Measurements from ENCODE around the gene GPC5. TPM values are rescaled to one million over a fixed set of nuclear protein-coding genes. Genes with fewer than 3 reads are reported as not detected.

Gene GPC5
- total and polyA plus RNA-seq, 2 experiments from 2014 or later: 0.32 TPM; not detected in 1

DNA sequence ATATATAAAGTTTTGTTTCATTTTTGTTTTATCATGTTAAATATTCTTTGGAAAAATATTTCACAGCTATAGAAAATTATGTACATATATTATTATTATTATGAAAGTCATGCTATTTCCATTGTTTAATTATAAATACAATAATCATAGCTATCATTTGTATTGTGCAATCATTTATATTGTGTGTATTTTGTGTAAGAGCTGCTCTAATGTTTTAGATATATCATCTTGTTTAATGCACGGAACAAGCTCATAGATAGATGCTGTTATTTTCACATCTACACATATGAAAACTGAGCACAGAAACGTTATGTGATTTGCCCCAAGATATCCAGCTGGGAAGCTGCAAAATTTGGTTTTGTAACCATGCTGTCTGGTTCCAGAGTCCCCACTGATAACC lies 111.6 kb downstream of the GPC5 start:
- TF ChIP-seq EZH2 (IDR thresholded peaks at IDR 0.05; ENCODE audit: insufficient read depth, poor library complexity, severe bottlenecking) (no peak), EZH2phosphoT487 (IDR thresholded peaks at IDR 0.05; ENCODE audit: insufficient read depth, low read depth) (no peak)
- no peaks in the 10 kb centered on the region for H3K36me3 ChIP-seq (ENCODE audit: low read depth)
- no peaks in the 10 kb centered on the region for H4K20me1 ChIP-seq (ENCODE audit: insufficient read depth)
- H3K9me3 ChIP-seq (ENCODE audit: low read depth): no peaks in the 10 kb centered on the region
- no peak overlapping the region for H3K27ac ChIP-seq
- no peaks in the 10 kb centered on the region for H3K4me1 ChIP-seq (ENCODE audit: insufficient read depth)
- no peaks in the 10 kb centered on the region for H3F3A ChIP-seq (ENCODE audit: insufficient read depth)
- no peak overlapping the region for H3K4me3 ChIP-seq
- no peak overlapping the region for H3K4me2 ChIP-seq (ENCODE audit: unreplicated experiment)
- in situ Hi-C loops (cut with MboI): no loop called here
- H3K27me3 ChIP-seq (replicated peaks; ENCODE audit: insufficient read depth): no peaks in the 10 kb centered on the region
- H2AFZ ChIP-seq: no peak overlapping the region
- H3K9me2 ChIP-seq (ENCODE audit: insufficient read depth): no peaks in the 10 kb centered on the region
- no peaks in the 10 kb centered on the region for H3K79me2 ChIP-seq (ENCODE audit: insufficient read depth)
- H3K9ac ChIP-seq: no peak overlapping the region
- WGBS, 2 experiments (ENCODE audit: low coverage in 1 of 2, low lambda C conversion rate in 2 of 2, missing lambda C conversion rate in 2 of 2): 9 to 18% methylated on average over 2 of the region's 2 CpGs
- DNase-seq: no peak

DNA sequence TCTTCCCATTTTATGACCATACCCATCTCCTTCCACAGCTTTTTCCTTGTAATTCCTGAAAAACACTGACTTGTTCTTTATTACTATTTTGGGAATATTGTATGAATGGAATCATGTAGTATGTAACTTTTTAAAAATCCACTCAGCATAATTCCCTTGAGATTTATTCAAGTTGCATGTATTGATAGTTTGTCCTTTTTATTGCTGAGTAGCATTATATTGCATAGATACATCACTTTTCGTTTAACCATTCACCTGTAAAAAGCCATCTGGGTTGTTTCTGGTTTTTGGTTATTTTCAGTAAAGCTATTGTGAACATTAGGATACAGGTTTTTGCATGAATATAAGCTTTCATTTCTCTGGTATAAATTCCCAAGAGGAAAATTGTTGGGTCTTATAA lies 115.4 kb downstream of the GPC5 start:
- Histone ChIP-seq H3K9me3 (ENCODE audit: low read depth) (no peaks in the 10 kb centered on the region), H3F3A (ENCODE audit: insufficient read depth) (no peaks in the 10 kb centered on the region), H3K4me2 (ENCODE audit: unreplicated experiment) (no peak overlapping the region), H3K4me1 (ENCODE audit: insufficient read depth) (no peaks in the 10 kb centered on the region), H3K79me2 (ENCODE audit: insufficient read depth) (no peaks in the 10 kb centered on the region), H4K20me1 (ENCODE audit: insufficient read depth) (no peaks in the 10 kb centered on the region), H3K4me3 (no peak overlapping the region), H3K27me3 (replicated peaks; ENCODE audit: insufficient read depth) (no peaks in the 10 kb centered on the region), H3K27ac (no peak overlapping the region), H2AFZ (no peak overlapping the region), H3K9me2 (ENCODE audit: insufficient read depth) (no peaks in the 10 kb centered on the region), H3K9ac (no peak overlapping the region), H3K36me3 (ENCODE audit: low read depth) (no peaks in the 10 kb centered on the region)
- 0 to 3% methylated on average over 1 of the region's 1 CpG for WGBS, 2 experiments (ENCODE audit: low coverage in 1 of 2, low lambda C conversion rate in 2 of 2, missing lambda C conversion rate in 2 of 2)
- no peak for DNase-seq
- in situ Hi-C loops (cut with MboI): no loop called here
- no peak for TF ChIP-seq EZH2phosphoT487 (IDR thresholded peaks at IDR 0.05; ENCODE audit: insufficient read depth, low read depth)
- TF ChIP-seq EZH2 (IDR thresholded peaks at IDR 0.05; ENCODE audit: insufficient read depth, poor library complexity, severe bottlenecking): no peak

DNA sequence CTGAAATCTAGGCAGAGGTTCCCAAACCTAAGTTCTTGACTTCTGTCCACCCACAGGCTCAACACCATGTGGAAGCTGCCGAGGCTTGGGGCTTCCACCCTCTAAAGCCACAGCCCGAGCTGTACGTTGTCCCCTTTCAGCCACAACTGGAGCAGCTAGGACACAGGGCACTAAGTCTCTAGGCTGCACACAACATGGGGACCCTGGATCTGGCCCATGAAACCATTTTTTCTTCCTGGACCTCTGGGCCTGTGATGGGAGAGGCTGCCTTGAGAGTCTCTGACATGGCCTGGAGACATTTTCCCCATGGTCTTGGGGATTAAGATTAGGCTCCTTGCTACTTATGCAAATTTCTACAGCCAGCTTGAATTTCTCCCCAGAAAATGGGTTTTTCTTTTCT lies 118.4 kb downstream of the GPC5 start:
- 7 to 22% methylated on average over 3 of the region's 3 CpGs for WGBS, 2 experiments (ENCODE audit: low coverage in 1 of 2, low lambda C conversion rate in 2 of 2, missing lambda C conversion rate in 2 of 2)

GRCh38 chr13:91520952-91521351 lies 122.5 kb downstream of the GPC5 start:
- H3K79me2 ChIP-seq (ENCODE audit: insufficient read depth): no peaks in the 10 kb centered on the region
- no peaks in the 10 kb centered on the region for H3K36me3 ChIP-seq (ENCODE audit: low read depth)
- no peak overlapping the region for H3K27ac ChIP-seq
- in situ Hi-C loops (cut with MboI): no loop called here
- H3K9me3 ChIP-seq (ENCODE audit: low read depth): no peaks in the 10 kb centered on the region
- H3K9ac ChIP-seq: no peak overlapping the region
- no peaks in the 10 kb centered on the region for H3F3A ChIP-seq (ENCODE audit: insufficient read depth)
- H3K4me3 ChIP-seq: no peak overlapping the region
- H3K9me2 ChIP-seq (ENCODE audit: insufficient read depth): no peaks in the 10 kb centered on the region
- no peaks in the 10 kb centered on the region for H3K27me3 ChIP-seq (replicated peaks; ENCODE audit: insufficient read depth)
- no peaks in the 10 kb centered on the region for H4K20me1 ChIP-seq (ENCODE audit: insufficient read depth)
- H2AFZ ChIP-seq: no peak overlapping the region
- H3K4me2 ChIP-seq (ENCODE audit: unreplicated experiment): no peak overlapping the region
- no peaks in the 10 kb centered on the region for H3K4me1 ChIP-seq (ENCODE audit: insufficient read depth)
- no peak for DNase-seq
- TF ChIP-seq EZH2phosphoT487 (IDR thresholded peaks at IDR 0.05; ENCODE audit: insufficient read depth, low read depth): no peak

More for the DNA sequence above, 118.4 kb downstream of the GPC5 start:
- DNase-seq: no peak
- Histone ChIP-seq H3K4me2 (ENCODE audit: unreplicated experiment) (no peak overlapping the region), H4K20me1 (ENCODE audit: insufficient read depth) (no peaks in the 10 kb centered on the region), H3K9me3 (ENCODE audit: low read depth) (no peaks in the 10 kb centered on the region), H3K36me3 (ENCODE audit: low read depth) (no peaks in the 10 kb centered on the region), H3F3A (ENCODE audit: insufficient read depth) (no peaks in the 10 kb centered on the region), H3K9me2 (ENCODE audit: insufficient read depth) (no peaks in the 10 kb centered on the region), H3K27ac (no peak overlapping the region), H3K27me3 (replicated peaks; ENCODE audit: insufficient read depth) (no peaks in the 10 kb centered on the region), H3K4me3 (no peak overlapping the region), H2AFZ (no peak overlapping the region), H3K79me2 (ENCODE audit: insufficient read depth) (no peaks in the 10 kb centered on the region), H3K4me1 (ENCODE audit: insufficient read depth) (no peaks in the 10 kb centered on the region), H3K9ac (no peak overlapping the region)
- TF ChIP-seq EZH2 (IDR thresholded peaks at IDR 0.05; ENCODE audit: insufficient read depth, poor library complexity, severe bottlenecking): no peak
- no peak for TF ChIP-seq EZH2phosphoT487 (IDR thresholded peaks at IDR 0.05; ENCODE audit: insufficient read depth, low read depth)
- in situ Hi-C loops (cut with MboI): no loop called here

DNA sequence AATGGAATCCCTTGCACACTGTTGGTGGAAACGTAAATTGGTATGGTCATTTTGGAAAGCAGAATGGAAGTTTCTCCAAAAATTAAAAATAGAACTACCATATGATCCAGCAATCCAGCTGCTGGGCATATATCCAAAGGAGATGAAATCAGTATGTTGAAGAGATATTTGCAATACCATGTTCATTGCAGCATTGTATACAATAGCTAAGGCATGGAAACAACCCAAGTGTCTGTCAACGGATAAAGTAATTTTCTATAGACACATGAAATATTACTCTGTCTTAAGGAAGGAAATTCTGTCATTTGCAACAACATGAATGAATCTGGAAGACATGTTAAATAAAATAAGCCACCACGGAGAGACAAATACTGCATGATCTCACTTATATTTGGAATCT lies 124.7 kb downstream of the GPC5 start:
- WGBS, 2 experiments (ENCODE audit: low coverage in 1 of 2, low lambda C conversion rate in 2 of 2, missing lambda C conversion rate in 2 of 2): 2% methylated on average over 3 of the region's 3 CpGs
- H3K4me2 ChIP-seq (ENCODE audit: unreplicated experiment): no peak overlapping the region
- no peaks in the 10 kb centered on the region for H3K4me1 ChIP-seq (ENCODE audit: insufficient read depth)
- H3K36me3 ChIP-seq (ENCODE audit: low read depth): no peaks in the 10 kb centered on the region
- H3K9me3 ChIP-seq (ENCODE audit: low read depth): no peaks in the 10 kb centered on the region
- H3K9me2 ChIP-seq (ENCODE audit: insufficient read depth): no peaks in the 10 kb centered on the region
- H3K4me3 ChIP-seq: no peak overlapping the region
- no peak for DNase-seq
- H3K9ac ChIP-seq: no peak overlapping the region
- H2AFZ ChIP-seq: no peak overlapping the region
- no peaks in the 10 kb centered on the region for H4K20me1 ChIP-seq (ENCODE audit: insufficient read depth)
- in situ Hi-C loops (cut with MboI): no loop called here
- no peaks in the 10 kb centered on the region for H3F3A ChIP-seq (ENCODE audit: insufficient read depth)
- H3K27me3 ChIP-seq (replicated peaks; ENCODE audit: insufficient read depth): no peaks in the 10 kb centered on the region
- H3K27ac ChIP-seq: no peak overlapping the region
- TF ChIP-seq EZH2phosphoT487 (IDR thresholded peaks at IDR 0.05; ENCODE audit: insufficient read depth, low read depth): no peak
- TF ChIP-seq EZH2 (IDR thresholded peaks at IDR 0.05; ENCODE audit: insufficient read depth, poor library complexity, severe bottlenecking): no peak
- no peaks in the 10 kb centered on the region for H3K79me2 ChIP-seq (ENCODE audit: insufficient read depth)

All from GM23248 (cell line).